ENCODE results near the gene IER3IP1. TPM values are rescaled to one million over a fixed set of nuclear protein-coding genes. Genes with fewer than 3 reads are reported as not detected.

Gene IER3IP1
- total RNA-seq, 1 donor: 18.5 TPM

- no peaks in the 10 kb centered on the region for H3K79me2 ChIP-seq (ENCODE audit: insufficient read depth, low read length)
- H3K27me3 ChIP-seq (ENCODE audit: insufficient read depth, low read length): no peaks in the 10 kb centered on the region
- TF ChIP-seq CTCF (IDR thresholded peaks at IDR 0.05; ENCODE audit: extremely low read depth, low read depth, low read length): no peak
- peaks cover 8% of the 10 kb centered on the region for H4K20me1 ChIP-seq (ENCODE audit: insufficient read depth, low read length)
- H3K4me1 ChIP-seq (ENCODE audit: insufficient read depth, low read length): peaks cover 15% of the 10 kb centered on the region
- H3K36me3 ChIP-seq (ENCODE audit: insufficient read depth, low read length): peaks cover 8% of the 10 kb centered on the region
- no peaks in the 10 kb centered on the region for H3K9me3 ChIP-seq (ENCODE audit: low read depth, low read length)
- DNase-seq (ENCODE audit: insufficient read length, low spot score, missing footprints): no peak
- no peak overlapping the region for H3K27ac ChIP-seq (ENCODE audit: low read depth, low read length)
- H3K4me2 ChIP-seq (ENCODE audit: insufficient read depth, low read length): no peak overlapping the region
- no peak overlapping the region for H2AFZ ChIP-seq (ENCODE audit: low read length)
- no peak overlapping the region for H3K4me3 ChIP-seq (ENCODE audit: insufficient read depth, low read length)
These were observed 57.2 kb downstream of the IER3IP1 start for GRCh38 chr18:47118981-47119380.

GRCh38 chr18:47115205-47115604, 61.0 kb downstream of the IER3IP1 start:
- no peak overlapping the region for H3K4me2 ChIP-seq (ENCODE audit: insufficient read depth, low read length)
- DNase-seq (ENCODE audit: insufficient read length, low spot score, missing footprints): no peak
- H3K79me2 ChIP-seq (ENCODE audit: insufficient read depth, low read length): no peaks in the 10 kb centered on the region
- no peak for TF ChIP-seq CTCF (IDR thresholded peaks at IDR 0.05; ENCODE audit: extremely low read depth, low read depth, low read length)
- no peaks in the 10 kb centered on the region for H3K27me3 ChIP-seq (ENCODE audit: insufficient read depth, low read length)
- no peak overlapping the region for H3K27ac ChIP-seq (ENCODE audit: low read depth, low read length)
- H3K9me3 ChIP-seq (ENCODE audit: low read depth, low read length): no peaks in the 10 kb centered on the region
- peaks cover 16% of the 10 kb centered on the region for H4K20me1 ChIP-seq (ENCODE audit: insufficient read depth, low read length)
- H3K4me3 ChIP-seq (ENCODE audit: insufficient read depth, low read length): no peak overlapping the region
- H2AFZ ChIP-seq (ENCODE audit: low read length): no peak overlapping the region
- peaks cover 15% of the 10 kb centered on the region for H3K4me1 ChIP-seq (ENCODE audit: insufficient read depth, low read length)
- H3K36me3 ChIP-seq (ENCODE audit: insufficient read depth, low read length): peaks cover 30% of the 10 kb centered on the region

- no peak overlapping the region for H3K4me3 ChIP-seq (ENCODE audit: insufficient read depth, low read length)
- peaks cover 14% of the 10 kb centered on the region for H4K20me1 ChIP-seq (ENCODE audit: insufficient read depth, low read length)
- H3K4me2 ChIP-seq (ENCODE audit: insufficient read depth, low read length): no peak overlapping the region
- H3K27ac ChIP-seq (ENCODE audit: low read depth, low read length): no peak overlapping the region
- no peak overlapping the region for H2AFZ ChIP-seq (ENCODE audit: low read length)
- DNase-seq (ENCODE audit: insufficient read length, low spot score, missing footprints): no peak
- no peaks in the 10 kb centered on the region for H3K79me2 ChIP-seq (ENCODE audit: insufficient read depth, low read length)
- peaks cover 8% of the 10 kb centered on the region for H3K4me1 ChIP-seq (ENCODE audit: insufficient read depth, low read length)
- no peaks in the 10 kb centered on the region for H3K9me3 ChIP-seq (ENCODE audit: low read depth, low read length)
- no peaks in the 10 kb centered on the region for H3K27me3 ChIP-seq (ENCODE audit: insufficient read depth, low read length)
- TF ChIP-seq CTCF (IDR thresholded peaks at IDR 0.05; ENCODE audit: extremely low read depth, low read depth, low read length): no peak
- H3K36me3 ChIP-seq (ENCODE audit: insufficient read depth, low read length): peaks cover 30% of the 10 kb centered on the region
These were observed 62.2 kb downstream of the IER3IP1 start for GRCh38 chr18:47113796-47114540.

GRCh38 chr18:47110492-47111274, 65.5 kb downstream of the IER3IP1 start:
- Histone ChIP-seq H3K9me3 (ENCODE audit: low read depth, low read length) (no peaks in the 10 kb centered on the region), H3K27me3 (ENCODE audit: insufficient read depth, low read length) (no peaks in the 10 kb centered on the region), H3K36me3 (ENCODE audit: insufficient read depth, low read length) (peaks cover 30% of the 10 kb centered on the region), H3K4me1 (ENCODE audit: insufficient read depth, low read length) (peaks cover 4% of the 10 kb centered on the region), H2AFZ (ENCODE audit: low read length) (no peak overlapping the region), H3K27ac (ENCODE audit: low read depth, low read length) (no peak overlapping the region), H4K20me1 (ENCODE audit: insufficient read depth, low read length) (peaks cover 8% of the 10 kb centered on the region), H3K79me2 (ENCODE audit: insufficient read depth, low read length) (no peaks in the 10 kb centered on the region), H3K4me2 (ENCODE audit: insufficient read depth, low read length) (no peak overlapping the region), H3K4me3 (ENCODE audit: insufficient read depth, low read length) (no peak overlapping the region)
- no peak for DNase-seq (ENCODE audit: insufficient read length, low spot score, missing footprints)
- TF ChIP-seq CTCF (IDR thresholded peaks at IDR 0.05; ENCODE audit: extremely low read depth, low read depth, low read length): no peak
